Adrenal gland (tissue), 5 donors: ENCODE measurements around the gene PCDHA12.

Source experiments
- POLR2A ChIP-seq, 2 donors: fragments of 450-650 bp; IDR thresholded peaks; one replicate each; pipeline ENCODE4 v1.6.1; 2017; ENCODE audit warnings: antibody characterized with exemption in 2 of 2, mild to moderate bottlenecking in 2 of 2, moderate library complexity in 1 of 2
- TF ChIP-seq, protein P1 (sequence below), 6 experiments: fragments of 450-650 bp in 4 of 6; fragments of 200-600 bp in 2 of 6; sonication (generic) in 1 of 6; IDR thresholded peaks; 1 replicate in 5 of 6; 2 replicates in 1 of 6; pipeline versions ENCODE4 v1.5.1 to v1.8.0; 2016 to 2021; ENCODE audit warnings: antibody characterized with exemption in 6 of 6, mild to moderate bottlenecking in 2 of 6, moderate library complexity in 1 of 6
- donor health status: DM: no; HTN: no; CAD: no.

DNA sequence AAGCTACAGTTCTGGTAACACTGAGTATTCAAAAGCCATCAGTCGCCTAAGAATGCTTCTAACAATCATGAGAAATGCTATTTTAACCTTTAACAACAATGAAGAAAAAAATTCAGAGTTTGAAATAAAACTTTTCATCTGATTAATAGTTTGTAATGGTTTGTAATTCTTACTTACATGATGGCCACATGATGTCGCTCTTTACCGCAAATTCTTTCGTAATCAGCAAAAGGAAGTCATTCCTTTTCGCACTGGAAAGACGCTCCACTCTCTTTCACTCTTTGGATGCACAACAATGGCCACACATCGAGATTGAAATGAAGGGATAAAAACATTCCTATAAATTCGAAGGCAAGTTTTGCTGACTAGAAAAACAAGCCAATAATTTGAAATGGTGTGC lies 41.1 kb upstream of the PCDHA12 start, which contains the start of gene PCDHA7:
- TF ChIP-seq, protein P1, sequence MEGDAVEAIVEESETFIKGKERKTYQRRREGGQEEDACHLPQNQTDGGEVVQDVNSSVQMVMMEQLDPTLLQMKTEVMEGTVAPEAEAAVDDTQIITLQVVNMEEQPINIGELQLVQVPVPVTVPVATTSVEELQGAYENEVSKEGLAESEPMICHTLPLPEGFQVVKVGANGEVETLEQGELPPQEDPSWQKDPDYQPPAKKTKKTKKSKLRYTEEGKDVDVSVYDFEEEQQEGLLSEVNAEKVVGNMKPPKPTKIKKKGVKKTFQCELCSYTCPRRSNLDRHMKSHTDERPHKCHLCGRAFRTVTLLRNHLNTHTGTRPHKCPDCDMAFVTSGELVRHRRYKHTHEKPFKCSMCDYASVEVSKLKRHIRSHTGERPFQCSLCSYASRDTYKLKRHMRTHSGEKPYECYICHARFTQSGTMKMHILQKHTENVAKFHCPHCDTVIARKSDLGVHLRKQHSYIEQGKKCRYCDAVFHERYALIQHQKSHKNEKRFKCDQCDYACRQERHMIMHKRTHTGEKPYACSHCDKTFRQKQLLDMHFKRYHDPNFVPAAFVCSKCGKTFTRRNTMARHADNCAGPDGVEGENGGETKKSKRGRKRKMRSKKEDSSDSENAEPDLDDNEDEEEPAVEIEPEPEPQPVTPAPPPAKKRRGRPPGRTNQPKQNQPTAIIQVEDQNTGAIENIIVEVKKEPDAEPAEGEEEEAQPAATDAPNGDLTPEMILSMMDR (IDR thresholded peaks at IDR 0.05) = no peak
- TF ChIP-seq POLR2A (IDR thresholded peaks at IDR 0.05) = no peak
